SKM-1 (cell line): ENCODE measurements around the gene PIK3CB.

Experiments used
- DNase-seq: peaks from one replicate; lab custom pipeline; 2025; ENCODE audit not compliant: unreplicated experiment; lab: John Stamatoyannopoulos, UW

PIK3CB gene

GRCh38 chr3:138834596-138835396 is at the start of gene PIK3CB:
Gene PIK3CB (minus strand): TSS chr3:138834928. CDS start chr3:138759343, 75,585 bp downstream.
- peak; percentile 51 for DNase-seq

GRCh38 chr3:138881233-138881632 is 46.5 kb upstream of the PIK3CB start:
- DNase-seq = no peak

- DNase-seq = no peak
Observed at GRCh38 chr3:138879541-138880380, 45.0 kb upstream of the PIK3CB start.

- DNase-seq = no peak
Observed at GRCh38 chr3:138877226-138877625, 42.5 kb upstream of the PIK3CB start.

- peak; percentile 88 for DNase-seq
Observed at GRCh38 chr3:138875754-138876664, 41.3 kb upstream of the PIK3CB start.

GRCh38 chr3:138875096-138875753 is 40.5 kb upstream of the PIK3CB start:
- no peak for DNase-seq

GRCh38 chr3:138873471-138874278 is 38.9 kb upstream of the PIK3CB start:
- no peak for DNase-seq

- DNase-seq = no peak
Observed at GRCh38 chr3:138872632-138873031, 37.9 kb upstream of the PIK3CB start.

- DNase-seq = no peak
Observed at GRCh38 chr3:138867996-138868395, 33.3 kb upstream of the PIK3CB start.

- no peak for DNase-seq
Observed at GRCh38 chr3:138863776-138864113, 29.0 kb upstream of the PIK3CB start.

GRCh38 chr3:138862924-138863775 is 28.4 kb upstream of the PIK3CB start:
- no peak for DNase-seq

- DNase-seq = peak; percentile 64
Observed at GRCh38 chr3:138862531-138862923, 27.8 kb upstream of the PIK3CB start.

- no peak for DNase-seq
Observed at GRCh38 chr3:138861798-138862197, 27.1 kb upstream of the PIK3CB start.

GRCh38 chr3:138856799-138857198 is 22.1 kb upstream of the PIK3CB start:
- no peak for DNase-seq

GRCh38 chr3:138854940-138855339 is 20.2 kb upstream of the PIK3CB start:
- no peak for DNase-seq

- DNase-seq = no peak
Observed at GRCh38 chr3:138854204-138854603, 19.5 kb upstream of the PIK3CB start.

- no peak for DNase-seq
Observed at GRCh38 chr3:138850151-138850550, 15.4 kb upstream of the PIK3CB start.

GRCh38 chr3:138849222-138849940 is 14.7 kb upstream of the PIK3CB start:
- DNase-seq = no peak
